Large intestine (tissue), 3 donors: Measurements from ENCODE around the gene OR1A2. TPM values are rescaled to one million over a fixed set of nuclear protein-coding genes. Genes with fewer than 3 reads are reported as not detected.
"Not testable (repeated sequence)": the region's sequence is repeated elsewhere in the genome, so short reads cannot be mapped to it uniquely, and the experiment has no call there.

Experiments
- DNase-seq, 2 donors: peaks; one replicate each; pipeline versions ENCODE4 v3.0.0 to v3.0.0-alpha.2; 2013
- H3K27ac ChIP-seq: one replicate; pipeline ENCODE4 v1.5.1; 2013; ENCODE audit warnings: low read length
- H3K27me3 ChIP-seq: 2 replicates; pipeline ENCODE4 v1.6.1; 2013; ENCODE audit warnings: low read length; ENCODE audit not compliant: control insufficient read depth, insufficient read depth
- H3K36me3 ChIP-seq: 2 replicates; pipeline ENCODE4 v1.6.1; 2013; ENCODE audit warnings: low read length; ENCODE audit not compliant: control insufficient read depth, insufficient read depth
- H3K4me1 ChIP-seq: one replicate; pipeline ENCODE4 v1.6.1; 2013; ENCODE audit warnings: low read length; ENCODE audit not compliant: control insufficient read depth, insufficient read depth
- H3K4me3 ChIP-seq: one replicate; pipeline ENCODE4 v1.5.1; 2013; ENCODE audit warnings: low read length
- H3K9me3 ChIP-seq: one replicate; pipeline ENCODE4 v1.6.1; 2013; ENCODE audit warnings: mild to moderate bottlenecking, low read depth, low read length, moderate library complexity; ENCODE audit not compliant: control insufficient read depth
- WGBS: methylation state at CpG from one replicate; pipeline ENCODE4 v1.1.5; 2013; ENCODE audit warnings: low lambda C conversion rate; ENCODE audit not compliant: insufficient coverage; 5-methylcytosine and 5-hydroxymethylcytosine counted together
- polyA plus RNA-seq: library from polyadenylated mRNA; unstranded; fragments of 120-200 nt; gene quantifications from one replicate; pipeline ENCODE4 v1.2.1, GENCODE V29; 2013

OR1A2 gene
- polyA plus RNA-seq, 1 donor: not detected

DNA sequence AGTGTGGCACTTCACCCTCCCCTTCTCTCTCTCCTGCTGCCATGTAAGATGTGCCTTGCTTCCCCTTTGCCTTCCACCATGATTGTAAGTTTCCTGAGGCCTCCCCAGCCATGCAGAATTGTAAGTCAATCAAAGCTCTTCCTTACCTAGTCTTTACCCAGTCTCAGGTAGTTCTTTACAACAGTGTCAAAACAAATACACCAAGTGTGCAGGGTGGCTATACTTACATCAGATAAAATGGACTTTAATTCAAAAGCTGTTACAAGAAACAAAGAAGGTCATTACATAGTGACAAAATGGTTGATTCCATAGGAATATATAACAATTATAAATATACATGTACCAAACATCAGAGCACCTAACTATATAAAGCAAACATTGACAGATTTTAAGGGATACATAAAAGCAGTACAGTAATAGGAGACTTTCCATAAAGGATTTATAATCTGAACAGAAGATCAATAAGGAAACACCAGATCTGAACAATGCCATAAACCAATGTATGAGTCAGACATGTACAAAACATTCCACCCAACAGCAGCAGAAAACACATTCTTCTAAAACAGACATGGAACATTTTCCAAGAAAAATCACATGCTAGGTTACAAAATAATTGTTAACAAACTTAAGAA lies 27.5 kb downstream of the OR1A2 start:
- H3K9me3 ChIP-seq, H3K36me3 ChIP-seq, H3K4me3 ChIP-seq, DNase-seq, H3K4me1 ChIP-seq, H3K27me3 ChIP-seq, H3K27ac ChIP-seq: not testable (repeated sequence)

- H3K27me3 ChIP-seq, H3K9me3 ChIP-seq, H3K4me1 ChIP-seq, H3K27ac ChIP-seq, H3K4me3 ChIP-seq, H3K36me3 ChIP-seq, DNase-seq: not testable (repeated sequence)
- no CpG with 5 or more reads among the region's 8 CpGs for WGBS
Observed at GRCh38 chr17:3232300-3232699, 35.0 kb downstream of the OR1A2 start.

GRCh38 chr17:3238685-3239084 lies 41.4 kb downstream of the OR1A2 start:
- WGBS: 0% methylated on average over 1 of the region's 2 CpGs
- H3K4me1 ChIP-seq, H3K9me3 ChIP-seq, H3K27ac ChIP-seq, H3K27me3 ChIP-seq, H3K36me3 ChIP-seq, H3K4me3 ChIP-seq: not testable (repeated sequence)
- DNase-seq: peak in 1 of 2 donors; percentile 17

- H3K36me3 ChIP-seq, DNase-seq, H3K27me3 ChIP-seq, H3K4me1 ChIP-seq, H3K4me3 ChIP-seq, H3K27ac ChIP-seq, H3K9me3 ChIP-seq: not testable (repeated sequence)
- WGBS: no CpG with 5 or more reads among the region's 1 CpG
Observed at GRCh38 chr17:3241044-3241443, 43.7 kb downstream of the OR1A2 start.

GRCh38 chr17:3244841-3245240 lies 47.5 kb downstream of the OR1A2 start:
- not testable (repeated sequence) for H3K9me3 ChIP-seq
- WGBS: no CpG with 5 or more reads among the region's 1 CpG

More at GRCh38 chr17:3244841-3245240, 47.5 kb downstream of the OR1A2 start:
- H3K27me3 ChIP-seq, DNase-seq, H3K36me3 ChIP-seq, H3K27ac ChIP-seq, H3K4me1 ChIP-seq, H3K4me3 ChIP-seq: not testable (repeated sequence)

Other genes starting within 250 kb of the OR1A2 start
- gene OR1D5, start 133.9 kb upstream of the OR1A2 start, polyA plus RNA-seq: not detected
- gene OR1D2, start 93.1 kb upstream of the OR1A2 start, polyA plus RNA-seq: not detected
- not detected for gene OR1G1, start 70.0 kb upstream of the OR1A2 start, polyA plus RNA-seq
- gene OR1A1, start 10.1 kb downstream of the OR1A2 start, polyA plus RNA-seq: not detected
- gene OR3A1, start 100.8 kb downstream of the OR1A2 start, polyA plus RNA-seq: not detected
- 0.06 TPM for gene OR3A2, start 188.8 kb downstream of the OR1A2 start, polyA plus RNA-seq
- not detected for gene OR1E1, start 200.9 kb downstream of the OR1A2 start, polyA plus RNA-seq
- gene OR3A3, start 213.9 kb downstream of the OR1A2 start, polyA plus RNA-seq: not detected
- not detected for gene OR1E2, start 236.3 kb downstream of the OR1A2 start, polyA plus RNA-seq